HG03469 (cell line): Measurements from ENCODE around the gene ZHX3.

ENCODE experiments used
- ATAC-seq: cut with Tn5 transposase; IDR thresholded peaks from one replicate; pipeline ENCODE4 v1.9.1; 2021; ENCODE audit warnings: mild to moderate bottlenecking, moderate library complexity, moderate number of reproducible peaks; ENCODE audit not compliant: unreplicated experiment

ZHX3 gene

DNA sequence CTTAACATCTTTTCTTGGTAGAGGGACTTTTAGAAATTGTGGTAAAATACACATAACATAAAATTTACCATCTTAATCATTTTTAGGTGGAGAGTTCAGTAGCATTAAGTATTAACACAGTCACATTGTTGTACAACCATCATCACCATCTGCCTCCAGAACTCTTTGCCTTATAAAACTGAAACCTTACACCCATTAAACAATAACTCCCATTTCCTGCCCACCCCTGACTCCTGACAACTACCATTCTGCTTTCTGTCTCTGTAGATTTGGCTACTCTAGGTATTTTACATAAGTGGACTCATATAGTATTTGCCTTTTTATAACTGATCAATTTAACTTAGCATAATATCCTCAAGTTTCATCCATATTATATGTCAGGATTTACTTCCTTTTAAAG, 88.7 kb downstream of the ZHX3 start:
- ATAC-seq: no peak

- ATAC-seq: no peak
These were observed 91.1 kb downstream of the ZHX3 start for GRCh38 chr20:41226426-41226825.

- no peak for ATAC-seq
These were observed 92.4 kb downstream of the ZHX3 start for GRCh38 chr20:41225091-41225490.

DNA sequence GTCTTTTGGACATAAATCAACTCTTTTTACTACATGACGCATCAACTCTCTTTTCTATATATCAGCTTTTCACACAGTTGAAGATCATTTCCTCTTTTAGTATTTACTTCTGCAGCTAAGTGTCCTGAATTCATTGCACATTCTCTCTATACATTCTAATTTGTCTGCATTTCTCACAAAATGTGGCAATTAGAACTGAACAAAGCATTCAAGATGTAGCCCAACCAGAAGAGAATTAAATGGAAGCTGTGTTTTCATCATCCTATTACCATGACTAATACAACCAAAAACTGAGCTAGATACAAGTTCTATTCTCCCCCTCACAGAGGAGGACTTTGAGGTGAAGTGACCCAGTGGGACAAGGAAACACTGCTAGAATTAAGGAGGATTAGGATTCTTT, 93.2 kb downstream of the ZHX3 start:
- no peak for ATAC-seq

GRCh38 chr20:41223112-41223511, 94.4 kb downstream of the ZHX3 start:
- no peak for ATAC-seq

GRCh38 chr20:41222703-41223102, 94.8 kb downstream of the ZHX3 start:
- no peak for ATAC-seq

DNA sequence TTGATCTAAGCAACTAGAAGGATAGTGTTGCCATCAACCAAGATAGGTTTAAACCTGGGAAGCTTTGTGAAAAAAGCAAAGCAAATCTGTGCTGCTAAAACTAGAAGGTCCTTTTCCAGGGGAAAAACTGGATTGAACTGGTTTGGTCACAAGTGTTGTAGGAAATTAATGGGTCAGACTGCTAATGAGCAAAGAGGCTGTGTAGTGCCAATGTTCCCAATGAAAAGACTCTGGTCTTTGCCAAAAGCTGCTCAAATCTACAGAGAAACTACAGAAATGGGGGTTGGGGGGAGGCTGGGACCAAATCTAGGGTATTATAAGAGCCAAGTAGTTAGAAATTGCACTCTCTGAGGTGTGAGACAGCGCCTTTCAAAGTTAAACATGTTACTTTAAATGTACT, 95.2 kb downstream of the ZHX3 start:
- no peak for ATAC-seq

DNA sequence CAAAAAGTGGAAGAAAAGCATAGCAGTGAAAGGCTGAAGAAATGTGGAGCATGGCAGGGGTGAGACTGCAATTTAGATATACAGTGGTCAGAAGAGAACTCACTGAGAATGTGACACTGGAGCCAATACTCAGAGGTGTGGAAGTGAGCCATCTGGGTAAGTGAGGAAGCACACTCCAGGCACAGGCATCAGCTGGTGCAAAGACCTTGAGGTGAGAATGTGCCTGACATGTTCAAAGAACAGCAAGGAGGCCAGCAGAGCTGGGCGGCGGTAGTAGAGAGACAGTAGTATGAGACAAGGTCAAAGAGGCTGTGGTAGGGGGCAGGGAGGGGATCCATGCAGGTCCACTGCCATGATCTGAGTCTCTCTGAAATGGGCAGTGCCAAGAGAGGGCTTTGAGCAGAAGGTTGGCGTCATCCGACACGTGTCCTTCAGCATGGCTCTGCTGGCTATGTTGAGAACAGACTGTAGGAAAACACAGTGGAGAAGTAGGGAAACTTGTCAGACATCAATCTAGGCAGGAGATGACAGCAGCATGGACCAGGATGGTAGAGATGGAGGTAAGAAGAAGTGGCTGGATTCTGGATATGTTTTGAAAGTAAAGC, 95.8 kb downstream of the ZHX3 start:
- no peak for ATAC-seq

- ATAC-seq: no peak
These were observed 97.7 kb downstream of the ZHX3 start for GRCh38 chr20:41219824-41220223.

GRCh38 chr20:41218466-41218865, 99.1 kb downstream of the ZHX3 start:
- no peak for ATAC-seq

- no peak for ATAC-seq
These were observed 100.1 kb downstream of the ZHX3 start for GRCh38 chr20:41217422-41217821.

- ATAC-seq: no peak
These were observed 102.9 kb downstream of the ZHX3 start for GRCh38 chr20:41214666-41215065.

DNA sequence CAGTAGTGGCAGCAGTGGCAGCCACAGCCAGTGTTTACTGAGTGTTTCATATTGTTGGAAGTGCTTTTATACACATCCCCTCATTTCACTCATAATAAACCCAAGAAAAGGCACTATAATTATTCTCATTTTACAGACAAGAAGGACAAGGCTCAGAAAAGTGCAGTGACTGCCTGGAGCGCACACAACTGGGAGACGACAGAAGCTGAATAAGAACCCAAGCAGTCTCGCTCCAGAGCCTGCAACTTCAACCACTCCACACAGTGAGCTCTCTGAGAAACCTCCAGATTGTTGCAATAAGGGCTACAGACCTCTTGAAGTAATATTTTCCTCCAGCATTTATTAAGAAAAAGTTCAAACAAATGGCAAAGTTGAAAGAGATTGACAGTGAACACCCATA, 103.3 kb downstream of the ZHX3 start:
- ATAC-seq: no peak

- ATAC-seq: no peak
These were observed 104.2 kb downstream of the ZHX3 start for GRCh38 chr20:41213150-41213820.

- ATAC-seq: no peak
These were observed 112.2 kb downstream of the ZHX3 start for GRCh38 chr20:41205313-41205712.

- ATAC-seq: no peak
These were observed 112.9 kb downstream of the ZHX3 start for GRCh38 chr20:41204304-41205265.

GRCh38 chr20:41203660-41204059, 113.9 kb downstream of the ZHX3 start:
- no peak for ATAC-seq

DNA sequence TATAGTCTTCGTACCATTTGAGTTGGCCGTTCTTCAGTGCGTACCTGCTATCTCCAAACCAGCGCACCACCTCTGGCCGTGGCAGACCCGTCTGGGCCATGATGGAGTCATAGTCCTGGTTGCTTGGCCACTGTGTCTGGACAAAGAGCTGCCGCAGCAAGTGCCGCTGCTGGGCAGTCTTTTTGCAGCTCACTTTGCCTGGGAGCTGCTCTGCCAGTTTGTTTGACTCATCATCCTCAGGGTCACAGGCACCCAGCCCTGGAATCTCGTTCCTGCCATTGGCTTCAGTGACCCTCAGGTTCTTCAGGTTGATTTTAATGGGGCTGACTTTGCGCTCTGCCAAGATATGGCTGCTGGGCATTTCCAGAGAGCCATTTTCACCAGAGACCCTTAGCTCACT, 115.1 kb downstream of the ZHX3 start:
- ATAC-seq: no peak

DNA sequence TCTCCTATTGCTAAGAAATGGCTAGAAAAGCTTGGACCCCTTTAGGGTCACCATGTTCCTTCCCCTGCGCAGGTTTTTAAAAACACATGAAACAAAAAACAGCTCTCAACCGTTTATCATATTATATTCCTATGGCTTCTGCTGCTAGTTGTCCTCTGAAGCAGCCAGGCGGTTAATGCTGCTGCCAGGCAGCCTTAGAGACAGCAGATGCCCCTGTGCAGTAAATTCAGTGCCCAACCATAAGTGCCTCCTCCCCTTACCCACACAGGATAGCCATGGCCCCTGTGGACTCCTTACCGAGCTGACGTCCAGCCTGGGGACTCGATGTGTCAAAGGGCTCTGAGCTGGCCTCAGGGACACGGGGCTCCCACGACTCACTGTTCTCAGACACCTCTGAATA, 115.8 kb downstream of the ZHX3 start:
- no peak for ATAC-seq

DNA sequence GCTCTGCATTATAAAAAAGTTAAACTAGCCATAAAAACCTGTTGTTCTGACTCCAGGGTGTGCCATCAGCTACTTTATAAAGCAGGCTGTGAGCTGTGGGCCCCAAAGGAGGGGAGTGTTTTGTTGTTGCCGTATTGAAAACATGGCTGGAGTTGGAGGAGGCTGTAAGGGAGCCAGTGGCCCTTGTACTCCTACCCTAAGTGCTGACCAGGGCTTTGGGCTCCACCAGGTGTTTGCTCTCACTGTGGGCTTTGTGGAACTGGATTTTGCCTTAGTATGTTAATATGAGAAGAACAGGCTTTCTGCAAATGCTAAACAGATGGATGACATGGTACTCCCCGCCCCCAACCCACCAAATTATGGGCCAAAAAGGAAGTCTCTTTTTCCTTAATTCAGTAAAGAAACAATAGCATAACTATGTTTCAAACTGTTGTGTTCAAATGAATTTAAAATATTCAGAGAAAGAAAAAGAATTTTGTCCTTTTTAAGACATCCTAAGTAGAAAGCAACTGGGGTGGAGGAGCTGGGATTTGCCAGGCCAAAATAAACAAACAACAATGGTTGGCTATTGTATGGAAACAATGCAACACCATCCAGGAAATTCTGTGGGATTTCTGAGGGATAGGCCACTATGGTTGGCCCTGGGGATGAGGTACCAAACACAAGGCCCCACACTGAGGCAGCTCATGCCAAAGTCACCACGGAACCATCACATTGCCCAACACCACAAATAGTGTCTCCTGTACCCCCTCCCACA, 116.9 kb downstream of the ZHX3 start:
- ATAC-seq: no peak

DNA sequence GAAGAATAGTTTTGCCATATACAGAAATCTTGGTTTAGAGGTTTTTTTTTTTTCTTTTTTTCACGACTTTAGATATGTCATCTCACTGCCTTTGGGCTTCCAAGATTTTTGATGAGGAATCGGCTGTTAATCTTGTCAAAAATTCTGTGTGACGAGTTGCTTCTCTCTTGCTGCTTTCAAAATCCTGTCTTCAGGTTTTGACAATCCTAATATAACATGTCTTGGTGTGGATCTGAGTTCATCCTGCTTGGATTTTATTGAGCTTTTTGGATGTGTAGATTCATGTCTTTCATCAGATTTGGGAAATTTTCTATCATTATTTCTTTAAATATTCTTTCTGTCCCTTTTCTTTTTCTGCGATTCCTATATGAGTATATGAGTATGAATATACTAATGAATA, 119.1 kb downstream of the ZHX3 start:
- no peak for ATAC-seq
